ENCODE results near the gene RAB24.

RAB24 gene

GRCh38 chr5:177304392-177305119 lies 1.0 kb upstream of the RAB24 start:
- peak overlapping the region; percentile 82 to 97 for H3K4me3 ChIP-seq (replicated peaks in 1 of 2; ENCODE audit: low read depth in 2 of 2, low read length in 2 of 2)
- peak in 1 of 2 donors; percentile 35 for DNase-seq (ENCODE audit: low read depth in 2 of 2)
- no peak for TF ChIP-seq CTCF (IDR thresholded peaks at IDR 0.05; ENCODE audit: low read depth, low read length)

- peak in 1 of 2 donors; percentile 24 for DNase-seq (ENCODE audit: low read depth in 2 of 2)
- no peak for TF ChIP-seq CTCF (IDR thresholded peaks at IDR 0.05; ENCODE audit: low read depth, low read length)
Measured at GRCh38 chr5:177303925-177304391, 439 bp upstream of the RAB24 start.

GRCh38 chr5:177302354-177303110 lies 987 bp downstream of the RAB24 start:
- TF ChIP-seq CTCF (IDR thresholded peaks at IDR 0.05; ENCODE audit: low read depth, low read length), result peak; percentile 8
- H3K4me3 ChIP-seq (replicated peaks in 1 of 2; ENCODE audit: low read depth in 2 of 2, low read length in 2 of 2), result peak overlapping the region; percentile 92 to 97
- DNase-seq (ENCODE audit: low read depth in 2 of 2), result peak in 1 of 2 donors; percentile 17

More at GRCh38 chr5:177303925-177304391, 439 bp upstream of the RAB24 start:
- H3K4me3 ChIP-seq (replicated peaks in 1 of 2; ENCODE audit: low read depth in 2 of 2, low read length in 2 of 2), result peak overlapping the region; percentile 82 to 97

GRCh38 chr5:177301503-177302165 lies 1.9 kb downstream of the RAB24 start:
- H3K4me3 ChIP-seq (replicated peaks in 1 of 2; ENCODE audit: low read depth in 2 of 2, low read length in 2 of 2), result no peak overlapping the region
- TF ChIP-seq CTCF (IDR thresholded peaks at IDR 0.05; ENCODE audit: low read depth, low read length), result no peak

GRCh38 chr5:177300951-177301350 lies 2.6 kb downstream of the RAB24 start:
- DNase-seq (ENCODE audit: low read depth in 2 of 2), result no peak
- TF ChIP-seq CTCF (IDR thresholded peaks at IDR 0.05; ENCODE audit: low read depth, low read length), result no peak
- no peak overlapping the region for H3K4me3 ChIP-seq (replicated peaks in 1 of 2; ENCODE audit: low read depth in 2 of 2, low read length in 2 of 2)

More at GRCh38 chr5:177301503-177302165, 1.9 kb downstream of the RAB24 start:
- no peak for DNase-seq (ENCODE audit: low read depth in 2 of 2)

- peak; percentile 67 to 79 for DNase-seq (ENCODE audit: low read depth in 2 of 2)
- H3K4me3 ChIP-seq (replicated peaks in 1 of 2; ENCODE audit: low read depth in 2 of 2, low read length in 2 of 2), result no peak overlapping the region
- TF ChIP-seq CTCF (IDR thresholded peaks at IDR 0.05; ENCODE audit: low read depth, low read length), result peak; percentile 21
Measured at GRCh38 chr5:177300236-177300880, 3.2 kb downstream of the RAB24 start.
